ENCODE data around the gene PTPN9.
"Not testable (repeated sequence)": the region's sequence is repeated elsewhere in the genome, so short reads cannot be mapped to it uniquely, and the experiment has no call there.

Gene PTPN9

GRCh38 chr15:75530169-75530568, 48.9 kb downstream of the PTPN9 start:
- no peak for DNase-seq (ENCODE audit: low spot score)

- not testable (repeated sequence) for DNase-seq (ENCODE audit: low spot score)
These were observed 53.4 kb downstream of the PTPN9 start for GRCh38 chr15:75525756-75526155.

GRCh38 chr15:75523011-75523410, 56.1 kb downstream of the PTPN9 start:
- DNase-seq (ENCODE audit: low spot score), result no peak

- DNase-seq (ENCODE audit: low spot score), result no peak
These were observed 61.9 kb downstream of the PTPN9 start for GRCh38 chr15:75517233-75517632.

- no peak for DNase-seq (ENCODE audit: low spot score)
These were observed 70.1 kb downstream of the PTPN9 start for GRCh38 chr15:75508840-75509532.

- no peak for DNase-seq (ENCODE audit: low spot score)
These were observed 76.8 kb downstream of the PTPN9 start for GRCh38 chr15:75502360-75502759.

- no peak for DNase-seq (ENCODE audit: low spot score)
These were observed 85.4 kb downstream of the PTPN9 start for GRCh38 chr15:75493732-75494131.

GRCh38 chr15:75483961-75484360, 95.2 kb downstream of the PTPN9 start:
- no peak for DNase-seq (ENCODE audit: low spot score)

- DNase-seq (ENCODE audit: low spot score), result not testable (repeated sequence)
These were observed 95.6 kb downstream of the PTPN9 start for GRCh38 chr15:75483556-75483955.

GRCh38 chr15:75483106-75483505, 96.0 kb downstream of the PTPN9 start:
- DNase-seq (ENCODE audit: low spot score), result no peak

- DNase-seq (ENCODE audit: low spot score), result not testable (repeated sequence)
These were observed 98.7 kb downstream of the PTPN9 start for GRCh38 chr15:75480463-75480862.

- no peak for DNase-seq (ENCODE audit: low spot score)
These were observed 99.4 kb downstream of the PTPN9 start for GRCh38 chr15:75479670-75480069.

GRCh38 chr15:75477094-75477493, 102.0 kb downstream of the PTPN9 start:
- DNase-seq (ENCODE audit: low spot score), result not testable (repeated sequence)

GRCh38 chr15:75468913-75469598, 110.1 kb downstream of the PTPN9 start:
- DNase-seq (ENCODE audit: low spot score), result peak; percentile 30

- DNase-seq (ENCODE audit: low spot score), result no peak
These were observed 118.5 kb downstream of the PTPN9 start for GRCh38 chr15:75460646-75461045.

GRCh38 chr15:75459581-75459980, 119.5 kb downstream of the PTPN9 start:
- DNase-seq (ENCODE audit: low spot score), result no peak

GRCh38 chr15:75456710-75457109, 122.4 kb downstream of the PTPN9 start:
- no peak for DNase-seq (ENCODE audit: low spot score)

GRCh38 chr15:75455982-75456531, 123.1 kb downstream of the PTPN9 start:
- DNase-seq (ENCODE audit: low spot score), result peak; percentile 44

- DNase-seq (ENCODE audit: low spot score), result peak; percentile 73
These were observed 123.6 kb downstream of the PTPN9 start for GRCh38 chr15:75455424-75455981.

GRCh38 chr15:75454471-75455378, 124.4 kb downstream of the PTPN9 start:
- peak; percentile 76 for DNase-seq (ENCODE audit: low spot score)

- DNase-seq (ENCODE audit: low spot score), result peak; percentile 99
These were observed 125.2 kb downstream of the PTPN9 start for GRCh38 chr15:75453703-75454470.
